Measurements from ENCODE around the gene CD59. TPM values are rescaled to one million over a fixed set of nuclear protein-coding genes. Genes with fewer than 3 reads are reported as not detected.
A peak's percentile ranks its signal among the peaks of the same experiment; 100 is the strongest.
"Not testable (repeated sequence)": the region's sequence is repeated elsewhere in the genome, so short reads cannot be mapped to it uniquely, and the experiment has no call there.

CD59 gene
- total RNA-seq, 1 donor from 2014 or later: 272 TPM

- Histone ChIP-seq H3K9me3 (no peaks in the 10 kb centered on the region), H3K27me3 (no peaks in the 10 kb centered on the region), H3K27ac (no peak overlapping the region), H3K4me3 (no peak overlapping the region), H3K4me1 (no peaks in the 10 kb centered on the region), H3K36me3 (peaks cover 0 to 47% of the 10 kb centered on the region in 2 donors)
- intact Hi-C loops (cut with DNase I): loop anchor here (10.0 kb wide), 1 partner anchor 225 kb away; no protein-coding TSS in a partner anchor
- no peak for DNase-seq (ENCODE audit: extremely low spot score in 2 of 2)
- TF ChIP-seq POLR2A (IDR thresholded peaks at IDR 0.05) (no peak), CTCF (IDR thresholded peaks at IDR 0.05) (no peak), POLR2AphosphoS5 (IDR thresholded peaks at IDR 0.05; ENCODE audit: insufficient read depth in 1 of 2, low read depth in 1 of 2) (no peak)
Observed at GRCh38 chr11:33709466-33709865, 26.8 kb downstream of the CD59 start.

GRCh38 chr11:33708985-33709384, 27.2 kb downstream of the CD59 start:
- Histone ChIP-seq H3K36me3 (peaks cover 0 to 47% of the 10 kb centered on the region in 2 donors), H3K27ac (no peak overlapping the region)
- intact Hi-C loops (cut with DNase I): loop anchor here (10.0 kb wide), 1 partner anchor 226 kb away; no protein-coding TSS in a partner anchor

GRCh38 chr11:33707831-33708230, 28.4 kb downstream of the CD59 start:
- not testable (repeated sequence) for DNase-seq (ENCODE audit: extremely low spot score in 2 of 2); H3K4me3 ChIP-seq; H3K9me3 ChIP-seq; H3K27me3 ChIP-seq; H3K27ac ChIP-seq; H3K4me1 ChIP-seq
- intact Hi-C loops (cut with DNase I): loop anchor here (10.0 kb wide), 1 partner anchor 227 kb away; no protein-coding TSS in a partner anchor
- peaks cover 0 to 40% of the 10 kb centered on the region in 2 donors for H3K36me3 ChIP-seq

More at GRCh38 chr11:33708985-33709384, 27.2 kb downstream of the CD59 start:
- Histone ChIP-seq H3K4me3 (no peak overlapping the region), H3K4me1 (no peaks in the 10 kb centered on the region), H3K9me3 (no peaks in the 10 kb centered on the region), H3K27me3 (no peaks in the 10 kb centered on the region)
- no peak for DNase-seq (ENCODE audit: extremely low spot score in 2 of 2)
- no peak for TF ChIP-seq POLR2A (IDR thresholded peaks at IDR 0.05)
- TF ChIP-seq CTCF (IDR thresholded peaks at IDR 0.05): no peak
- no peak for TF ChIP-seq POLR2AphosphoS5 (IDR thresholded peaks at IDR 0.05; ENCODE audit: insufficient read depth in 1 of 2, low read depth in 1 of 2)

- peak overlapping the region; percentile 1 for H3K27ac ChIP-seq
- peaks cover 0 to 31% of the 10 kb centered on the region in 2 donors for H3K36me3 ChIP-seq
Observed at GRCh38 chr11:33706966-33707365, 29.3 kb downstream of the CD59 start.

GRCh38 chr11:33706546-33706945, 29.7 kb downstream of the CD59 start:
- Histone ChIP-seq H3K4me3 (no peak overlapping the region), H3K27me3 (no peaks in the 10 kb centered on the region), H3K9me3 (no peaks in the 10 kb centered on the region), H3K36me3 (peaks cover 0 to 28% of the 10 kb centered on the region in 2 donors), H3K27ac (peak overlapping the region; percentile 1), H3K4me1 (peaks cover 13% of the 10 kb centered on the region)
- peak in 1 of 2 donors; percentile 39 for TF ChIP-seq POLR2AphosphoS5 (IDR thresholded peaks at IDR 0.05; ENCODE audit: insufficient read depth in 1 of 2, low read depth in 1 of 2)
- no peak for TF ChIP-seq POLR2A (IDR thresholded peaks at IDR 0.05)
- no peak for TF ChIP-seq CTCF (IDR thresholded peaks at IDR 0.05)
- no peak for DNase-seq (ENCODE audit: extremely low spot score in 2 of 2)
- intact Hi-C loops (cut with DNase I): loop anchor here (10.0 kb wide), 1 partner anchor 228 kb away; no protein-coding TSS in a partner anchor

More at GRCh38 chr11:33706966-33707365, 29.3 kb downstream of the CD59 start:
- no peaks in the 10 kb centered on the region for H3K9me3 ChIP-seq
- H3K4me1 ChIP-seq: peaks cover 9% of the 10 kb centered on the region
- no peak for DNase-seq (ENCODE audit: extremely low spot score in 2 of 2)
- TF ChIP-seq POLR2A (IDR thresholded peaks at IDR 0.05): no peak
- TF ChIP-seq CTCF (IDR thresholded peaks at IDR 0.05): no peak
- TF ChIP-seq POLR2AphosphoS5 (IDR thresholded peaks at IDR 0.05; ENCODE audit: insufficient read depth in 1 of 2, low read depth in 1 of 2): no peak
- H3K27me3 ChIP-seq: no peaks in the 10 kb centered on the region
- no peak overlapping the region for H3K4me3 ChIP-seq
- intact Hi-C loops (cut with DNase I): loop anchor here (10.0 kb wide), 1 partner anchor 228 kb away; no protein-coding TSS in a partner anchor
